Fibroblast of lung (primary cell): Measurements from ENCODE around the gene GPD1L.

ENCODE experiments used
- CTCF ChIP-seq, 2 donors: IDR thresholded peaks in 1 of 2; conservative IDR thresholded peaks in 1 of 2; 1 replicate in 1 of 2; 2 replicates in 1 of 2; pipeline ENCODE4 v1.5.1; 2011 to 2012; ENCODE audit warnings: low read length in 2 of 2, control low read depth in 1 of 2, inconsistent platforms in 1 of 2, low read depth in 1 of 2, mild to moderate bottlenecking in 1 of 2
- EZH2 ChIP-seq: IDR thresholded peaks from 2 replicates; pipeline ENCODE4 v1.5.1; 2012; ENCODE audit warnings: low read length, control low read depth, mild to moderate bottlenecking; ENCODE audit errors: missing control alignments

- TF ChIP-seq CTCF (conservative IDR thresholded peaks at IDR 0.05 in 1 of 2, IDR thresholded peaks at IDR 0.05 in 1 of 2; ENCODE audit: low read depth in 1 of 2, low read length in 2 of 2) (no peak), EZH2 (no peak)
Observed at GRCh38 chr3:32078085-32078634, 28.3 kb upstream of the GPD1L start.
